GM18519 (cell line): ENCODE data around the gene INTS2.
"Not testable (repeated sequence)": the region's sequence is repeated elsewhere in the genome, so short reads cannot be mapped to it uniquely, and the experiment has no call there.

Experiments
- ATAC-seq: cut with Tn5 transposase; IDR thresholded peaks from one replicate; pipeline ENCODE4 v1.9.1; 2021; ENCODE audit warnings: mild to moderate bottlenecking, moderate library complexity; ENCODE audit not compliant: unreplicated experiment, low FRiP score

Gene INTS2

DNA sequence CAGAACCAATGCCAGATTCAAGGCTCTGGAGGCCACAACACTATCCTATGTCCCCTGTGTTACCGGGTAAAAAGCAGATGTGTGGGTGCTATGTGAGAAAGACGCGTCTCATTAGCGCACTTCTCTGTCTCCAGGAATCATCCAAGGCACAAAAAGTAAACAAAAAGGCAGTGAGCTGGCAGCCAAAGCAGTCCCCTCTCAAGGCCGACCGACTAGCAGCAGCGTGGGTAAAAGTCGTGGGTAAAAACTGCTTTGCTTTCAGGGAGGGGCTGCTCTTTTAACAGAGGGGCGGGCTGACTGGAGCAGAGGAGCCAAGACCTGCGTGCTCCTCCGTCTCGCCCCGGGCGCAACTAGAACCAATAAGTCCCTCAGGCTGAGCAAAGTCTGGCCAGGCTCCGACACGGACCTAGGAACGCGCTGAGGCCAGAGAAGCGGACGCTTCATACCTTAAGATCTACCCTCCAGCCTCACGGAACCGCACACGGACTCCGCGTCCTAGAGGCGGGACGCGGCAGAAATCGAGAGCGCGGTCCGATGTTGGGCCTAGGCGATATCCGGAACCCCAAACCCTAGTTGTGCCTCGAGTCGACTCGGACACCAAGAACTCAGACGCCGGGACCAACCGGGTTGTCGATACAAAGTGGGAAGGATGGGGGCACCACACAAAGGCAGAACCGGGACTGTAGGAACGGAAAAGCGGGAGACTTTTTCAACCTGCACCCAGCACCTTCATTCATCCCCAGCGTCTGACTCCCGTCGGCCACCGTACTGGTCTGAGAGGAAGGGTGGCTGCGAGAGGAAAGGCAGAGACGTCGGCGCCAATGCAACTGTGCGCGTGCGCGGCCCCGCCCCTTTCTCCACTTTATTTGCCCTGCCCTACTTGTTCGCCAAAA lies at the start of gene INTS2:
Gene INTS2 (minus strand): TSS at position 775 of the 893 bp plus-strand sequence. CDS start 1,338 bp downstream, outside the sequence.
- no peak for ATAC-seq

DNA sequence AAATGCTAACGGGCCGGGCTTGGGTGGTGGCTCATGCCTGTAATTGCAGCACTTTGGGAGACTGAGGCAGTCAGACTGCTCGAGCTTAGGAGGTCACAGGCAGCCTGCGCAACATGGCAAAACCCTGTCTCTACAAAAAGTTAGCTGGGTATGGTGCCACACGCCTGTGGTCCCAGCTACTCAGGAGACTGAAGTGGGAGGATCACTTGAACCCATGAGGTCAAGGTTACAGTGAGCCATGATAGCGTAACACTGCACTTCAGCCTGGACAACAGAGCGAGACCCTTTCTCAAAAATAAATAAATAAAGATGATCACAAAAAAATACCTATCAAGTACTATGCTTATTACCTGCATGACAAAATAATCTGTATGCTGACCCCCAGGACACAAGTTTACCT lies 46.3 kb upstream of the INTS2 start:
- ATAC-seq: no peak

- no peak for ATAC-seq
Observed at GRCh38 chr17:61972311-61972710, 44.5 kb upstream of the INTS2 start.

- ATAC-seq: no peak
Observed at GRCh38 chr17:61970030-61970429, 42.2 kb upstream of the INTS2 start.

GRCh38 chr17:61968757-61969156 lies 41.0 kb upstream of the INTS2 start:
- ATAC-seq: no peak

DNA sequence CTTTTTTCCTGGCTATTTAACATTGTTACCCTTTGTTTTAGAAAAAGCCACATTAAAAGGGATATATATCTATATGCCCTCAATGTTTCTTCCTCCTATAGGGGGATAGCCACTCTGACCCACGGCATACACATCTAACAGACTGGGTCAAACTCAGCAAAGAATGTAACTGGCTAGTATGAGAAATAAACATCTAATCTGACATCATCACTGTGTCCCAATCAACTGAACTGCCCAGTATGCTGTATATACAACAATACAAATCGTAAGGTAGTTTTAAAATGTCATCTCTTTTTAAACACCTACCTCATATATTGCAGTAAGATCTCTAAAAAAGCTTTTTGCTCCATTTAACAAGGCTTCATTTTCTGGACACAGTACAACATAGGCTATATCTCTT lies 39.9 kb upstream of the INTS2 start:
- no peak for ATAC-seq

GRCh38 chr17:61966191-61966590 lies 38.4 kb upstream of the INTS2 start:
- no peak for ATAC-seq

DNA sequence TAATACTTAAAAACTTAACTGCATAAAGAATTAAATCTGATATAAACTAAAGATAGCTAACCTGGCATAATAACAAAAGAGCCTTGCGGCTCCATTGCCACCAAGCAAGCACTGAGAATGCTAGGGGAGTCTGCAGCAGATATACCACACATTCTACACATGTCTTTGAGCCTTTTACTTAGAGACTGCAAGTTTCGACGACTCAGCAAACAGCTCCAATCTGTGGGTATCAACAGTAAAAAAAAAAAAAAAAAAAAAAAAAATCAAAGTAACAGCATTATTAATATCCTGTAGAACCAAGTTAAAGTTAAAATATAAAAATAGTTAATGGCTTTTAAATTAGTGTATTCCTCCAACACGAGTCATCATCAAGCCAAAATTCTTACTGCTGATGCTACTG lies 27.8 kb upstream of the INTS2 start:
- ATAC-seq: no peak

DNA sequence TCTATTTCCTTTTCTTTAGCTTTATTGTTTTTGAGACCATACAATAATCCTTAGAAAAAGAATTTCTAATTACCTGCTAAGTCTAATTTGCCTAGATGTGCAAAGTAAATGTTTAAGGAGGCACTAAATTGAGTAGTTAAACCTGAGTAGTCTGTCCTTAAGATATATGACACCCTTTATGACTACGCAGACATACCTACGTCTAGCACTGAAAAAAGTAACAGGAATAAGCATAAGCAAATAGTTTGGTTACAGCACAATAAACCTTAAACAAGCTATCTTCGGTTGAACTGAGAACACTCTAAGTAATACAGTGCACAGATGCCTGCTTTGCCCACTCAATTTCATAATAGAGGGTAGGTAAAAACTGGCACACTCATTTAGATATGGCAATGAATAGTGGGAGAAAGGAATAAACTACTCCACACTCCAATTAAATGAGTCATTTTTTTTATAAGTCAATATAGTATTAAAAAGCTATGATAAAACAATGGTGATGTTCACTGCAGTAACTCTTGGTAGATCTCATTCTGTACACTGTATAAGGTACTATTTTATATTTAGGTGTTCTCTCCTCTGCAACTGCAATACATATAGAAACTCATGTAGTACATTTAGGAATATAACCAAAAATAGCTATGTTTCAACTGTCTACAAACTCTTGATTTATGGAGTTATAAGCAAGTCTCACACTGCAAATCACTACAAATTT lies 19.7 kb upstream of the INTS2 start:
- ATAC-seq: no peak

DNA sequence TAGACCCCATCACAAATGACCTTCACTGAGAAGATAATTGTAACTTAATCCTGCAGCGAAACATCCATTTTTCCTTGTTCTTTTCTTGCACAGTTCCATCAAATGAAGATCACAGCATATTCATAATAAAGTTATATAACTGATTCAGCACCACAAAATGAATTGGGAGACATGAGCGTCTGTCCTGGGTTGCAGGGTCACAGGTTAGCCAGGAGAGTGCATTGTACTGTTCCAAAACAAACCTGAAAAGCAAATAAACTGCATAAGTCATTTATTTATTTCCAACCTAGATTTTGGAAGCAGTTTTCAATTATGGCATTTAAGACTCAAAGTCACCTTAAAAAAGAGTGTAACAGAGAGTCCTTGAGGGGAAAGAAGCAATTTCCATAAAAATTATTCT lies 18.6 kb upstream of the INTS2 start:
- no peak for ATAC-seq

DNA sequence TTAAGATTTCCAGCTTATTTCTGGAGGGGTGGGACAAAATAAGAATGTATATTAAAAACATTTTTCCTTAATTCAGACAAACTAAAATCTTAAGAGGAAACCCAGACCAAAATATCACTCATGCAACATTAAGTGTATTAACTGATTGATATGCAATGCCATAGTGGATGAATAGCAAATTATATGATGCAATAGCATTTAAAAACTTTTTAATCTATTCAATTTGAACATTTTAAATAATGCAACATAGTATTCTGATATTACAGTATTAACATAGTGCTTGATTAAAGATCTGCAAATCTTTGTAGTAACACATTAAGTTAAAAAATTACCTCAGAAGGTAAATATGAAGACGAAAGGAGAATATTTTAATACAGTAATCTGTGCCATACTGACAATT lies 15.3 kb upstream of the INTS2 start:
- no peak for ATAC-seq

- ATAC-seq: no peak
Observed at GRCh38 chr17:61942085-61942484, 14.3 kb upstream of the INTS2 start.

DNA sequence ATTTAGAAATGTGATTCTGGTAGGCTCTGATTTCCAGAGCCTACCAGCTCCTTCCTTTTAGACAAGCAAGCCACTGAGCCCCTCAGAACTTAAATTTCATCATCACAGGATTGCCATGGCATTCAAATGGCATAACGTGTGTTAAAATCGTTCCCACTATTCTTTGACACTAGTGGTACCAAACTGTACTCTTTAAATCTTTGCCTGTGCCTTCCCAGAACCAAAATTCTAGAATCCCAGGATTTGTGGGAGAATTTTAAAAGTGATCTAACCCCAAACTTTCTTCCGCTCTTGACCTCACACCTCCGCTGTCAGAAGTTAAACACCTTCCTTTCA lies 287 bp upstream of the INTS2 start:
- no peak for ATAC-seq

DNA sequence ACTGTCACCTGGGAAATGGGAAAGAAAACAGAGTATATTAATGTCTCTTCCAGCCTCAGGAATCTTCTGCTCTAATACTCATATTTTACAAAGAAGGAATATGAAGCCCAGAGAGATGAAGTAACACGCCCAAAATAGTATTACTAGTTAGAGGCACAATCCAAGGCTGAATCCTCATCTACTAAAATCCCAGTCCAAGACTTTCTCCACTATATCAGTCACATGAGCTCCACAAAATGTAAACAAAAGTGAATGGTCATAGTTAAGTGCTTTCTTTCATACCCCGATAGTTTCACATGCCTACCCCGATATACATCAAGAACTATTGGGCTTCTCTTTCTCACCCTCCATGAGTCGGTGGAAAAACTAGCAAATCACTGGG lies 965 bp downstream of the INTS2 start:
- ATAC-seq: no peak

GRCh38 chr17:61915162-61915561 lies 12.6 kb downstream of the INTS2 start:
- ATAC-seq: not testable (repeated sequence)

GRCh38 chr17:61908292-61909037 lies 19.3 kb downstream of the INTS2 start:
- no peak for ATAC-seq

- no peak for ATAC-seq
Observed at GRCh38 chr17:61907361-61907760, 20.4 kb downstream of the INTS2 start.

GRCh38 chr17:61904094-61904710 lies 23.6 kb downstream of the INTS2 start:
- ATAC-seq: no peak

DNA sequence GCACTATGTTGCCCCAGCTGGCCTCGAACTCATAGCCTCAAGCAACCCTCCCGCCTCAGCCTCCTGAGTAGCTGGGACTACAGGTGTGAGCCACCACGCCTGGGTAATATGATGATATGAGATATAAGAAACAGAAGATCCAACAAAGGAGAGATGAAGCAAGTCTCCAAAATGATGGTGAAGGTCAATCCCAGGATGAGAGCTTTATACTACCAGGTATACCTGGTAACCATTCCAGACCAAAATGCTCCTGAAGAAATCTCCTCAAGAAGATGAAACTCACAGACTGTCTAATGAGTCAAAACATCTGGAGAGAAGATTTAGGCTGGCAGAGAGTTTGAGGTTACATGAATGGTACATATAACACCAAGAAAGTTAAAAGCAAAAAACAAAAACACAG lies 24.5 kb downstream of the INTS2 start:
- ATAC-seq: no peak

GRCh38 chr17:61897548-61898180 lies 30.1 kb downstream of the INTS2 start:
- no peak for ATAC-seq
